Measurements from ENCODE around the gene FAF1.

The FAF1 gene

GRCh38 chr1:50710099-50710498, 250.0 kb downstream of the FAF1 start:
- TF ChIP-seq CEBPB (IDR thresholded peaks at IDR 0.05): no peak
- TF ChIP-seq EGR1 (IDR thresholded peaks at IDR 0.05): no peak
- no peak for TF ChIP-seq YY1 (IDR thresholded peaks at IDR 0.05; ENCODE audit: low read depth)
- TF ChIP-seq TEAD4 (IDR thresholded peaks at IDR 0.05): no peak
- no peak for TF ChIP-seq TCF12 (IDR thresholded peaks at IDR 0.05; ENCODE audit: low read depth)
- TF ChIP-seq FOXM1 (IDR thresholded peaks at IDR 0.05; ENCODE audit: borderline replicate concordance, low read depth): no peak
- no peak for TF ChIP-seq NFIC (IDR thresholded peaks at IDR 0.05)
- no peak for TF ChIP-seq ZBTB7A (IDR thresholded peaks at IDR 0.05; ENCODE audit: low read depth)
- TF ChIP-seq RAD21 (IDR thresholded peaks at IDR 0.05; ENCODE audit: low read depth): no peak
- TF ChIP-seq USF1 (IDR thresholded peaks at IDR 0.05): no peak
- TF ChIP-seq TAF1 (IDR thresholded peaks at IDR 0.05; ENCODE audit: low read depth): no peak
- TF ChIP-seq CREB1 (IDR thresholded peaks at IDR 0.05; ENCODE audit: low read depth): no peak
- TF ChIP-seq REST (IDR thresholded peaks at IDR 0.05; ENCODE audit: low read depth): no peak
- no peak for TF ChIP-seq MAX (IDR thresholded peaks at IDR 0.05)
- TF ChIP-seq EP300 (IDR thresholded peaks at IDR 0.05; ENCODE audit: borderline replicate concordance): no peak

GRCh38 chr1:50707824-50708223, 252.2 kb downstream of the FAF1 start:
- TF ChIP-seq TEAD4 (IDR thresholded peaks at IDR 0.05) (no peak), FOXM1 (IDR thresholded peaks at IDR 0.05; ENCODE audit: borderline replicate concordance, low read depth) (no peak), TAF1 (IDR thresholded peaks at IDR 0.05; ENCODE audit: low read depth) (no peak), REST (IDR thresholded peaks at IDR 0.05; ENCODE audit: low read depth) (no peak), CREB1 (IDR thresholded peaks at IDR 0.05; ENCODE audit: low read depth) (no peak), ZBTB7A (IDR thresholded peaks at IDR 0.05; ENCODE audit: low read depth) (no peak), EP300 (IDR thresholded peaks at IDR 0.05; ENCODE audit: borderline replicate concordance) (no peak), USF1 (IDR thresholded peaks at IDR 0.05) (no peak), CEBPB (IDR thresholded peaks at IDR 0.05) (no peak), EGR1 (IDR thresholded peaks at IDR 0.05) (no peak), TCF12 (IDR thresholded peaks at IDR 0.05; ENCODE audit: low read depth) (no peak), RAD21 (IDR thresholded peaks at IDR 0.05; ENCODE audit: low read depth) (no peak), MAX (IDR thresholded peaks at IDR 0.05) (no peak), NFIC (IDR thresholded peaks at IDR 0.05) (no peak), YY1 (IDR thresholded peaks at IDR 0.05; ENCODE audit: low read depth) (no peak)

GRCh38 chr1:50705699-50706098, 254.4 kb downstream of the FAF1 start:
- TF ChIP-seq TAF1 (IDR thresholded peaks at IDR 0.05; ENCODE audit: low read depth) (no peak), EGR1 (IDR thresholded peaks at IDR 0.05) (no peak), CREB1 (IDR thresholded peaks at IDR 0.05; ENCODE audit: low read depth) (no peak), ZBTB7A (IDR thresholded peaks at IDR 0.05; ENCODE audit: low read depth) (no peak), TEAD4 (IDR thresholded peaks at IDR 0.05) (no peak), NFIC (IDR thresholded peaks at IDR 0.05) (no peak), REST (IDR thresholded peaks at IDR 0.05; ENCODE audit: low read depth) (no peak), CEBPB (IDR thresholded peaks at IDR 0.05) (no peak), RAD21 (IDR thresholded peaks at IDR 0.05; ENCODE audit: low read depth) (no peak), YY1 (IDR thresholded peaks at IDR 0.05; ENCODE audit: low read depth) (no peak), FOXM1 (IDR thresholded peaks at IDR 0.05; ENCODE audit: borderline replicate concordance, low read depth) (no peak), USF1 (IDR thresholded peaks at IDR 0.05) (no peak), TCF12 (IDR thresholded peaks at IDR 0.05; ENCODE audit: low read depth) (no peak), EP300 (IDR thresholded peaks at IDR 0.05; ENCODE audit: borderline replicate concordance) (no peak), MAX (IDR thresholded peaks at IDR 0.05) (no peak)
